ENCODE results near the gene LRFN4.

Gene LRFN4

DNA sequence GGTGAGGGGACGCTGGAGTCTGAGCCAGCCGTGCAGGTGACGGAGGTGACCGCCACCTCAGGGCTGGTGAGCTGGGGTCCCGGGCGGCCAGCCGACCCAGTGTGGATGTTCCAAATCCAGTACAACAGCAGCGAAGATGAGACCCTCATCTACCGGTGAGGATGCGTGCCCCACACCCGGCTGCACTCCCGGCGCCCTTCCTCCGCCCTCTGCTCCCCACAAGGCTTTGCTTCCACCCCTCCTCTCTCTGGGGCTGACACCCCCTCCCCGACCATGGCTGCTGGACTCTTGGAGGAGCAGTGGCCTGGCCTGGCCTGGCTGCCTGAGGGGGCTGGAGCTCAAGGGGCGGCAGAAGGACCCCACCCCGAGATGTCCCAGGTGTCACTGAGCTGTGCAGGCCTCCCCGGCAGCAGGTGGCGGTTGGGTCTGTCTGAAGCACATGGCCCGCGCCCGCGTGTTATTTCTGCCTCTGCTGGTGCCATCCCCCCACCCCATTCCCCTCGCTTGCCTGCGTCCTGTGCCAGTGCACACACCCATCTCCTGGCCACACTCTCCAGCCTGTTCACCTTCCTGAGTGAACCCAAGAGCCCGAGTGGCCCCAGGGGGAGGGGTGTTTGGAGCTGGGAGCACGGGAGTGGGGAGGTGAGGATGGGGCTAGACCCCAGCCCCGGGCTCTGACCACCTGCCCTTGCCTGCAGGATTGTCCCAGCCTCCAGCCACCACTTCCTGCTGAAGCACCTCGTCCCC lies 2.2 kb downstream of the LRFN4 start:
- no peak for DNase-seq (ENCODE audit: low read depth)
- no peak overlapping the region for H3K4me3 ChIP-seq (ENCODE audit: low read depth, low read length)
- TF ChIP-seq, protein P1, sequence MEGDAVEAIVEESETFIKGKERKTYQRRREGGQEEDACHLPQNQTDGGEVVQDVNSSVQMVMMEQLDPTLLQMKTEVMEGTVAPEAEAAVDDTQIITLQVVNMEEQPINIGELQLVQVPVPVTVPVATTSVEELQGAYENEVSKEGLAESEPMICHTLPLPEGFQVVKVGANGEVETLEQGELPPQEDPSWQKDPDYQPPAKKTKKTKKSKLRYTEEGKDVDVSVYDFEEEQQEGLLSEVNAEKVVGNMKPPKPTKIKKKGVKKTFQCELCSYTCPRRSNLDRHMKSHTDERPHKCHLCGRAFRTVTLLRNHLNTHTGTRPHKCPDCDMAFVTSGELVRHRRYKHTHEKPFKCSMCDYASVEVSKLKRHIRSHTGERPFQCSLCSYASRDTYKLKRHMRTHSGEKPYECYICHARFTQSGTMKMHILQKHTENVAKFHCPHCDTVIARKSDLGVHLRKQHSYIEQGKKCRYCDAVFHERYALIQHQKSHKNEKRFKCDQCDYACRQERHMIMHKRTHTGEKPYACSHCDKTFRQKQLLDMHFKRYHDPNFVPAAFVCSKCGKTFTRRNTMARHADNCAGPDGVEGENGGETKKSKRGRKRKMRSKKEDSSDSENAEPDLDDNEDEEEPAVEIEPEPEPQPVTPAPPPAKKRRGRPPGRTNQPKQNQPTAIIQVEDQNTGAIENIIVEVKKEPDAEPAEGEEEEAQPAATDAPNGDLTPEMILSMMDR (IDR thresholded peaks at IDR 0.05; ENCODE audit: control insufficient read depth, extremely low read depth, insufficient read depth): no peak

- TF ChIP-seq, protein P1 (IDR thresholded peaks at IDR 0.05; ENCODE audit: control insufficient read depth, extremely low read depth, insufficient read depth): no peak
- no peak for DNase-seq (ENCODE audit: low read depth)
- no peak overlapping the region for H3K4me3 ChIP-seq (ENCODE audit: low read depth, low read length)
Measured at GRCh38 chr11:66859686-66860448, 3.0 kb downstream of the LRFN4 start.

DNA sequence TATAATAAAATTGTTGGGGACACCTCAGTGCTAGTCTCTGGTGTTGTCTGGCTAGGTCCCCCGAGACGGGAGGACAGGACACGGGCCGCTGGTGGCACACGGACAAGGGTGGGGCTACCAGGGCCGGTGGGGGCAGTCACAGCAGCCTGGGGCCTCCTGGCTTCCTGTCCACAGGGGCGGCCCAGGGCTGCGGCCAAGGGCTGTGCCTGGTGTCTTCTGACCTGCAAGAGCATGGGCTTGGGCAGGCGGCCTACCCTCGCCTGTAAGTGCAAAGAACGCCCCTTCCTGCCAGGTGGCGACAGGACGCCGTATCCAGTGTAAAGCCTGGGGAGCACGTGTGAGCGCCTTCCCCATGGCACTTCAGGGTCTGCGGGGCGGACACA lies 3.6 kb downstream of the LRFN4 start:
- H3K4me3 ChIP-seq (ENCODE audit: low read depth, low read length): no peak overlapping the region
- no peak for DNase-seq (ENCODE audit: low read depth)
- TF ChIP-seq, protein P1 (IDR thresholded peaks at IDR 0.05; ENCODE audit: control insufficient read depth, extremely low read depth, insufficient read depth): 0 out of 2 replicates have a peak, but pooled peaks have one; percentile 6

- no peak overlapping the region for H3K4me3 ChIP-seq (ENCODE audit: low read depth, low read length)
- DNase-seq (ENCODE audit: low read depth): no peak
- TF ChIP-seq, protein P1 (IDR thresholded peaks at IDR 0.05; ENCODE audit: control insufficient read depth, extremely low read depth, insufficient read depth): no peak
Measured at GRCh38 chr11:66861038-66861773, 4.3 kb downstream of the LRFN4 start.

DNA sequence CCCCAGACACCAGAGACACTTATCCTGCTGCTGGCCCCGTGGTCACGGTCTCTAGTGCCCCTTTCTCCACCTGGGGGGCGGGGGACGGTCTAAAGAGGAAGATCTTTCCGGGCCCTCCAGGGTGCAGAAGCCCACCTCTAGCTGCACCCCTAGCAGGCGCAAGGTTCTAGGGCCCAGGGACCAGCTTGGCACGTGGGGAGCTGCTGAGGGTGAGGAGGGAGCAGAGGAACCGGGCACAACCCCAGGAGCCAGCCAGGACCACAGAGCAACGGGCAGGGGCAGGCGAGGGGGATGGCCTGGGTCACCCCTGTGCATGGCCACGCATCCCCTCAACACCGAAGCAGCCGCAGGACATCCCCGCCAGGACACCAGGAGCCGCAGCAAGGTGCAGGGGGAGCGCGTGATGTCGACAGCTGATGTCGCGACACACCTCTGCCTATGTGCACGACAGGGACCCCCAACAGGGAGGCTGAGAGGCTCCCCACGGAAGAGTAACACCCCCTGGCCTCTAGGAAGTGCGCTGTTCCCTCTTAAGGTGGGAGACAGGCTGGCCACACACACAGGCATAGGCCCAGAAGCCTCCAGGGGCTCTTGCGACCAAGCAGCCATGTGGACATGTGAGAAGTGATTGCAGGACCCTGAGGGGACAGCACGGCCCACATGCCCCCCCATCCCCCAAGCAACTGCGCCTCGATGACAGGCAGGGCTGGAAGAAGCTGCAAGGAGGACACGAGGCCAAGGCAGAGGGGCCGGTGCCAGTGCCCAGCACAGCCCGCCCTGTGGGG lies 5.1 kb downstream of the LRFN4 start:
- no peak overlapping the region for H3K4me3 ChIP-seq (ENCODE audit: low read depth, low read length)
- TF ChIP-seq, protein P1 (IDR thresholded peaks at IDR 0.05; ENCODE audit: control insufficient read depth, extremely low read depth, insufficient read depth): no peak
- no peak for DNase-seq (ENCODE audit: low read depth)

- TF ChIP-seq, protein P1 (IDR thresholded peaks at IDR 0.05; ENCODE audit: control insufficient read depth, extremely low read depth, insufficient read depth): no peak
- DNase-seq (ENCODE audit: low read depth): no peak
- no peak overlapping the region for H3K4me3 ChIP-seq (ENCODE audit: low read depth, low read length)
Measured at GRCh38 chr11:66862559-66863037, 5.7 kb downstream of the LRFN4 start.

All from LNCaP clone FGC (cell line).